Endothelial cell of umbilical vein (primary cell): ENCODE measurements around the gene TFAP2A.

Experiments
- CTCF ChIP-seq, 2 donors: IDR thresholded peaks; 1 replicate in 1 of 2; 2 replicates in 1 of 2; pipeline ENCODE4 v1.5.1; 2011; ENCODE audit warnings: low read length in 2 of 2, mild to moderate bottlenecking in 2 of 2, moderate library complexity in 2 of 2, control low read depth in 1 of 2, inconsistent platforms in 1 of 2, low read depth in 1 of 2; ENCODE audit not compliant: insufficient read depth in 1 of 2; ENCODE audit errors: extremely low read depth in 1 of 2
- GATA2 ChIP-seq: IDR thresholded peaks from 2 replicates; pipeline ENCODE4 v1.7.0; 2011; ENCODE audit warnings: low read depth, mild to moderate bottlenecking, moderate library complexity, mixed read lengths, low read length; ENCODE audit not compliant: insufficient read length, insufficient read depth
- JUN ChIP-seq: IDR thresholded peaks from 2 replicates; pipeline ENCODE4 v1.6.1; 2011; ENCODE audit warnings: borderline replicate concordance, low read depth; ENCODE audit not compliant: insufficient read length, insufficient read depth
- POLR2A ChIP-seq: IDR thresholded peaks from 2 replicates; pipeline ENCODE4 v1.6.1; 2012; ENCODE audit warnings: low read depth, mild to moderate bottlenecking, control low read depth, low read length
- POLR2AphosphoS5 ChIP-seq: IDR thresholded peaks from 2 replicates; pipeline ENCODE4 v1.6.1; 2012; ENCODE audit warnings: low read depth, mild to moderate bottlenecking, control low read depth, low read length, moderate library complexity; ENCODE audit not compliant: insufficient read depth
- TF ChIP-seq, protein P1 (sequence below): IDR thresholded peaks from 2 replicates; pipeline ENCODE4 v1.6.1; 2011; ENCODE audit not compliant: insufficient read depth, insufficient read length

DNA sequence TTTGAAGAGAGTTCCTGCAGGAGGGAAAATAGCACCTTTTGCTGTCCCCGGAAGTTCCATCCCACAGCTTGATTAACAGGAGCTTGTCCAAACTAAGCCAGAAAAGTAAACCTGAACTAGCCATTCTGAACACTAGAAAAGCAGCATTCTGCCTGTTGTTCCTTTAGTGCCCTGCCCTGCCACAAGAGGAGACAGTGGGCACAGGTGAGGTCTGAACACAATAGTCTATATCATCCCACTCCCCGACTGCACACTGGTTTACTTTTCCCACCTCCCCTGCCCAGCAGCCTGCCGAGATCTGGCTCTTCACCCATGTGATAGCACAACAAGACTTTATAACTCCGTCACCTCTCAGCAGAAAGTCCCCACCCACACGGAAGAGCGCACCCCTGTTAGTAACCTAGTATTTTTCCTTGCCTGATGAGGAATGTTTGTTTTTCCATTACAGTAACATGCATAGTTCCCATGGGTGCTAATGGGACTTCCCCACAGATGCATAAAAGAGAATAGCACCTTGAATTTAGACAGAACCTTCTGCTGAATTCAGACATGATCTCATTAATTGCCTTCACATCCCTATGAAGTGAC, 59.7 kb downstream of the TFAP2A start:
- TF ChIP-seq POLR2A (no peak), CTCF (IDR thresholded peaks at IDR 0.05; ENCODE audit: extremely low read depth in 1 of 2, insufficient read depth in 1 of 2, low read depth in 1 of 2, low read length in 2 of 2) (no peak), POLR2AphosphoS5 (no peak), GATA2 (no peak), JUN (no peak)
- TF ChIP-seq, protein P1, sequence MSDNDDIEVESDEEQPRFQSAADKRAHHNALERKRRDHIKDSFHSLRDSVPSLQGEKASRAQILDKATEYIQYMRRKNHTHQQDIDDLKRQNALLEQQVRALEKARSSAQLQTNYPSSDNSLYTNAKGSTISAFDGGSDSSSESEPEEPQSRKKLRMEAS: no peak
